Measurements from ENCODE around the gene DSG3.

Gene DSG3

DNA sequence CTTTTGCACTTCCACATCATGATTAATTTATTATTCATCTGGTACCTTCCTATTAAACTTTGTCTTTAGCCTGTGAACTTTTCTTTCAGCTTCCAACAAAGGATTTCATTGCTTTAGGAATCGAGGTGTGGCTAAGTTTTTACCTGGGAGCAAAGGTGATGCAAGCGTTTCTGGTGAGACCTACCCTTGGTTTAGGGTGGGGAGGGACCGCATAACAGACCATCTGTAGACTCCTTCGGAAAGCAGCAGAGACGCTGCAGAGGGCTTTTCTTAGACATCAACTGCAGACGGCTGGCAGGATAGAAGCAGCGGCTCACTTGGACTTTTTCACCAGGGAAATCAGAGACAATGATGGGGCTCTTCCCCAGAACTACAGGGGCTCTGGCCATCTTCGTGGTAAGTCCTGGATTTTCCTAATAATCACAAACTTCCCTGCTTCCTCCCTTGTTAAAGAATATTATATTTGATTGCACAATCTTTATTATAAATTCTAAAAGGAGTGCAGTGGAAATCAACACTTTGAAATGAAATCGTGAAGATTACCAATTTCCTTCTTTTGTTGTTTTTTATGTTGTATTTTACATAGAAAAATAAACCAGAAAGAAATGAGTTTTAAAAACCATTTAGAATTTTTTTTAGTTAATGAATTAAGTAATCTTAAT, at the start of gene DSG3:
DSG3 (plus strand) TSS at position 212 of the 662 bp plus-strand sequence; CDS start at position 349, 137 bp downstream.
- H3K27me3 ChIP-seq (replicated peaks; ENCODE audit: insufficient read depth, low read length), result no peaks in the 10 kb centered on the region
- no peaks in the 10 kb centered on the region for H4K20me1 ChIP-seq (ENCODE audit: insufficient read depth, low read length)
- H3K9me3 ChIP-seq (replicated peaks; ENCODE audit: insufficient read depth, low read length), result no peaks in the 10 kb centered on the region
- H3F3A ChIP-seq (ENCODE audit: insufficient read depth, low read length), result no peaks in the 10 kb centered on the region
- H3K9me2 ChIP-seq (replicated peaks; ENCODE audit: insufficient read depth, low read length), result no peaks in the 10 kb centered on the region
- H3K9ac ChIP-seq (ENCODE audit: low read length), result no peak within 1 kb of the TSS
- no peak within 1 kb of the TSS for H3K4me2 ChIP-seq (ENCODE audit: low read depth, low read length)
- H2AFZ ChIP-seq (ENCODE audit: low read length), result no peak within 1 kb of the TSS
- H3K4me1 ChIP-seq (ENCODE audit: low read length), result no peaks in the 10 kb centered on the region
- TF ChIP-seq EZH2 (optimal IDR thresholded peaks at IDR 0.05; ENCODE audit: low read depth, low read length) (no peak), CTCF (IDR thresholded peaks at IDR 0.05; ENCODE audit: low read length) (no peak), EZH2phosphoT487 (IDR thresholded peaks at IDR 0.05; ENCODE audit: low read length) (no peak)
- H3K36me3 ChIP-seq (replicated peaks; ENCODE audit: insufficient read depth, low read length), result no peaks in the 10 kb centered on the region
- no peak within 1 kb of the TSS for H3K4me3 ChIP-seq (ENCODE audit: low read length)
- no peaks in the 10 kb centered on the region for H3K79me2 ChIP-seq (ENCODE audit: low read length)
- no peak within 1 kb of the TSS for H3K27ac ChIP-seq (ENCODE audit: low read length)
- DNase-seq, result no peak

GRCh38 chr18:31398191-31398590, 49.4 kb upstream of the DSG3 start:
- H3K27ac ChIP-seq (ENCODE audit: low read length), result no peak overlapping the region
- no peaks in the 10 kb centered on the region for H3K4me1 ChIP-seq (ENCODE audit: low read length)
- no peaks in the 10 kb centered on the region for H4K20me1 ChIP-seq (ENCODE audit: insufficient read depth, low read length)
- H3K79me2 ChIP-seq (ENCODE audit: low read length), result no peaks in the 10 kb centered on the region
- no peaks in the 10 kb centered on the region for H3K9me2 ChIP-seq (replicated peaks; ENCODE audit: insufficient read depth, low read length)
- H3K9me3 ChIP-seq (replicated peaks; ENCODE audit: insufficient read depth, low read length), result no peaks in the 10 kb centered on the region
- H3K4me3 ChIP-seq (ENCODE audit: low read length), result no peak overlapping the region
- DNase-seq, result no peak
- H3K9ac ChIP-seq (ENCODE audit: low read length), result no peak overlapping the region
- H2AFZ ChIP-seq (ENCODE audit: low read length), result no peak overlapping the region
- H3K4me2 ChIP-seq (ENCODE audit: low read depth, low read length), result no peak overlapping the region
- TF ChIP-seq CTCF (IDR thresholded peaks at IDR 0.05; ENCODE audit: low read length) (no peak), EZH2phosphoT487 (IDR thresholded peaks at IDR 0.05; ENCODE audit: low read length) (no peak), EZH2 (optimal IDR thresholded peaks at IDR 0.05; ENCODE audit: low read depth, low read length) (no peak)
- no peaks in the 10 kb centered on the region for H3K27me3 ChIP-seq (replicated peaks; ENCODE audit: insufficient read depth, low read length)
- no peaks in the 10 kb centered on the region for H3F3A ChIP-seq (ENCODE audit: insufficient read depth, low read length)
- no peaks in the 10 kb centered on the region for H3K36me3 ChIP-seq (replicated peaks; ENCODE audit: insufficient read depth, low read length)

DNA sequence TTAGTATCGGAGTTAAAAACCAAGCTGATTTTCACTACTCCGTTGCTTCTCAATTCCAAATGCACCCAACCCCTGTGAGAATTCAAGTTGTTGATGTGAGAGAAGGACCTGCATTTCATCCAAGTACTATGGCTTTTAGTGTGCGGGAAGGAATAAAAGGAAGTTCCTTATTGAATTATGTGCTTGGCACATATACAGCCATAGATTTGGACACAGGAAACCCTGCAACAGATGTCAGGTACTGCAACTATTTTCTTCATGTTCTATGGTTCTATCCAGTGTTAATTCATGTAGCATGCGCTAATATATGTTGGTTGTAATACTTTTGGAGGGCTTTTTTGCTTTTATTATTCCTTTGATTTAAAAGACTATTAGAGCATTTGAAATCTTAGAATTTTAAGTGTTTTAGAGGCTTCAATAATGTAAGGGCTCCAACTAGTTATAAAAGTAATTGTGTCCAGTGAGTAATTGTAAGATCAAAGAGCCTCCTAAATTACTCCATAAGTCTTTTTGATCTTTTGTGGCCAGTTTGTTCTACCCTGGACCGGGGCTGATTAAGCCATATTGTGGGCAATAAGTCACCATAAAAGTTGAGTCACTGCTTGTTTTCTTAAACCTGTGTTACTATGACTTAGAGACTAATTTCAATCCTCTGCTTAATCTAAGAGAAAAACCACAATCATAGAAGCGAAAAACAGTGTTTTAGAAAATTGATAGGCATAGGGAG, 48.1 kb upstream of the DSG3 start:
- Histone ChIP-seq H3K4me3 (ENCODE audit: low read length) (no peak overlapping the region), H3K27me3 (replicated peaks; ENCODE audit: insufficient read depth, low read length) (no peaks in the 10 kb centered on the region), H3K4me2 (ENCODE audit: low read depth, low read length) (no peak overlapping the region), H3F3A (ENCODE audit: insufficient read depth, low read length) (no peaks in the 10 kb centered on the region), H3K27ac (ENCODE audit: low read length) (no peak overlapping the region), H3K4me1 (ENCODE audit: low read length) (no peaks in the 10 kb centered on the region), H4K20me1 (ENCODE audit: insufficient read depth, low read length) (no peaks in the 10 kb centered on the region), H3K9me2 (replicated peaks; ENCODE audit: insufficient read depth, low read length) (no peaks in the 10 kb centered on the region), H2AFZ (ENCODE audit: low read length) (no peak overlapping the region), H3K36me3 (replicated peaks; ENCODE audit: insufficient read depth, low read length) (no peaks in the 10 kb centered on the region), H3K79me2 (ENCODE audit: low read length) (no peaks in the 10 kb centered on the region), H3K9ac (ENCODE audit: low read length) (no peak overlapping the region), H3K9me3 (replicated peaks; ENCODE audit: insufficient read depth, low read length) (no peaks in the 10 kb centered on the region)
- TF ChIP-seq EZH2 (optimal IDR thresholded peaks at IDR 0.05; ENCODE audit: low read depth, low read length) (no peak), EZH2phosphoT487 (IDR thresholded peaks at IDR 0.05; ENCODE audit: low read length) (no peak), CTCF (IDR thresholded peaks at IDR 0.05; ENCODE audit: low read length) (no peak)
- no peak for DNase-seq

All from MM.1S (cell line).